ENCODE measurements around the gene LTBP1.
"Not testable (repeated sequence)": the region's sequence is repeated elsewhere in the genome, so short reads cannot be mapped to it uniquely, and the experiment has no call there.

The LTBP1 gene

GRCh38 chr2:33378556-33379210 is 431.9 kb downstream of the LTBP1 start:
- no peak for DNase-seq (ENCODE audit: low read depth in 2 of 2)

GRCh38 chr2:33380001-33380609 is 433.4 kb downstream of the LTBP1 start:
- no peak for DNase-seq (ENCODE audit: low read depth in 2 of 2)

GRCh38 chr2:33380719-33381118 is 434.0 kb downstream of the LTBP1 start:
- no peak for DNase-seq (ENCODE audit: low read depth in 2 of 2)

- DNase-seq (ENCODE audit: low read depth in 2 of 2) = no peak
These were observed 434.6 kb downstream of the LTBP1 start for GRCh38 chr2:33381301-33381858.

GRCh38 chr2:33383855-33384598 is 437.3 kb downstream of the LTBP1 start:
- no peak for DNase-seq (ENCODE audit: low read depth in 2 of 2)

GRCh38 chr2:33384599-33384961 is 437.8 kb downstream of the LTBP1 start:
- no peak for DNase-seq (ENCODE audit: low read depth in 2 of 2)

- no peak for DNase-seq (ENCODE audit: low read depth in 2 of 2)
These were observed 442.2 kb downstream of the LTBP1 start for GRCh38 chr2:33388996-33389395.

- not testable (repeated sequence) for DNase-seq (ENCODE audit: low read depth in 2 of 2)
These were observed 442.9 kb downstream of the LTBP1 start for GRCh38 chr2:33389695-33390094.

GRCh38 chr2:33391529-33392255 is 444.9 kb downstream of the LTBP1 start:
- DNase-seq (ENCODE audit: low read depth in 2 of 2) = peak in 1 of 2 experiments; percentile 47

GRCh38 chr2:33392366-33392765 is 445.6 kb downstream of the LTBP1 start:
- DNase-seq (ENCODE audit: low read depth in 2 of 2) = no peak

GRCh38 chr2:33395034-33395433 is 448.3 kb downstream of the LTBP1 start:
- DNase-seq (ENCODE audit: low read depth in 2 of 2) = no peak

- DNase-seq (ENCODE audit: low read depth in 2 of 2) = no peak
These were observed 449.0 kb downstream of the LTBP1 start for GRCh38 chr2:33395655-33396249.

- no peak for DNase-seq (ENCODE audit: low read depth in 2 of 2)
These were observed 457.6 kb downstream of the LTBP1 start for GRCh38 chr2:33404321-33404720.

GRCh38 chr2:33406622-33407021 is 459.9 kb downstream of the LTBP1 start:
- DNase-seq (ENCODE audit: low read depth in 2 of 2) = no peak

GRCh38 chr2:33408109-33408508 is 461.4 kb downstream of the LTBP1 start:
- no peak for DNase-seq (ENCODE audit: low read depth in 2 of 2)

- DNase-seq (ENCODE audit: low read depth in 2 of 2) = no peak
These were observed 462.7 kb downstream of the LTBP1 start for GRCh38 chr2:33409417-33409955.

GRCh38 chr2:33411765-33412164 is 465.0 kb downstream of the LTBP1 start:
- no peak for DNase-seq (ENCODE audit: low read depth in 2 of 2)

- DNase-seq (ENCODE audit: low read depth in 2 of 2) = no peak
These were observed 466.2 kb downstream of the LTBP1 start for GRCh38 chr2:33412920-33413319.

GRCh38 chr2:33419581-33420200 is 472.9 kb downstream of the LTBP1 start:
- DNase-seq (ENCODE audit: low read depth in 2 of 2) = no peak

- no peak for DNase-seq (ENCODE audit: low read depth in 2 of 2)
These were observed 474.0 kb downstream of the LTBP1 start for GRCh38 chr2:33420726-33421125.

GRCh38 chr2:33421820-33422219 is 475.1 kb downstream of the LTBP1 start:
- no peak for DNase-seq (ENCODE audit: low read depth in 2 of 2)

Measured in fibroblast of skin of left biceps (primary cell).